IgD-negative memory B cell (primary cell): ENCODE measurements around the gene RPL13A. TPM values are rescaled to one million over a fixed set of nuclear protein-coding genes. Genes with fewer than 3 reads are reported as not detected.
"Not testable (repeated sequence)": the region's sequence is repeated elsewhere in the genome, so short reads cannot be mapped to it uniquely, and the experiment has no call there.

Experiments
- H3K27ac Mint-ChIP-seq, 3 donors: one replicate each; pipeline ENCODE4 v1.8.0; 2020 to 2022; ENCODE audit warnings: mild to moderate bottlenecking in 3 of 3, mixed read lengths in 3 of 3, moderate library complexity in 1 of 3
- H3K27me3 Mint-ChIP-seq: one replicate; pipeline ENCODE4 v1.8.0; 2021; ENCODE audit warnings: mixed read lengths
- H3K36me3 Mint-ChIP-seq: one replicate; pipeline ENCODE4 v1.8.0; 2020; ENCODE audit warnings: mild to moderate bottlenecking, mixed read lengths
- H3K4me1 Mint-ChIP-seq, 3 donors: one replicate each; pipeline ENCODE4 v1.8.0; 2020 to 2022; ENCODE audit warnings: mixed read lengths in 3 of 3, mild to moderate bottlenecking in 1 of 3
- H3K4me3 Mint-ChIP-seq, 4 donors: one replicate each; pipeline ENCODE4 v1.8.0; 2020 to 2022; ENCODE audit warnings: mild to moderate bottlenecking in 4 of 4, mixed read lengths in 4 of 4, moderate library complexity in 3 of 4
- H3K9me3 Mint-ChIP-seq, 3 donors: one replicate each; pipeline ENCODE4 v1.8.0; 2020 to 2021; ENCODE audit warnings: mixed read lengths in 3 of 3, mild to moderate bottlenecking in 1 of 3
- polyA plus RNA-seq: library from polyadenylated mRNA; unstranded; fragments of 300-500 nt; fragmentation: Illumina TruSeq; gene quantifications from one replicate; pipeline ENCODE4 v1.2.3, GENCODE V29; 2021

RPL13A gene
- polyA plus RNA-seq, 1 donor from 2014 or later, result 3,792 TPM

GRCh38 chr19:49448432-49448786 lies 39.0 kb upstream of the RPL13A start:
- H3K27me3 Mint-ChIP-seq, result no peaks in the 10 kb centered on the region
- peaks cover 16 to 33% (median 24%) of the 10 kb centered on the region in 3 donors for H3K4me1 Mint-ChIP-seq
- no peaks in the 10 kb centered on the region for H3K9me3 Mint-ChIP-seq
- peaks cover 3% of the 10 kb centered on the region for H3K36me3 Mint-ChIP-seq
- peak overlapping the region in 1 of 4 donors; percentile 54 for H3K4me3 Mint-ChIP-seq
- H3K27ac Mint-ChIP-seq, result peak overlapping the region in 2 of 3 donors; percentile 23

- no peaks in the 10 kb centered on the region for H3K9me3 Mint-ChIP-seq
- peak overlapping the region; percentile 88 to 100 (median 94) for H3K4me3 Mint-ChIP-seq
- H3K27ac Mint-ChIP-seq, result peak overlapping the region in 1 of 3 donors; percentile 39
- H3K36me3 Mint-ChIP-seq, result peaks cover 3% of the 10 kb centered on the region
- no peaks in the 10 kb centered on the region for H3K27me3 Mint-ChIP-seq
- H3K4me1 Mint-ChIP-seq, result peaks cover 19 to 31% (median 19%) of the 10 kb centered on the region in 3 donors
These were observed 37.0 kb upstream of the RPL13A start for GRCh38 chr19:49450405-49450804.

DNA sequence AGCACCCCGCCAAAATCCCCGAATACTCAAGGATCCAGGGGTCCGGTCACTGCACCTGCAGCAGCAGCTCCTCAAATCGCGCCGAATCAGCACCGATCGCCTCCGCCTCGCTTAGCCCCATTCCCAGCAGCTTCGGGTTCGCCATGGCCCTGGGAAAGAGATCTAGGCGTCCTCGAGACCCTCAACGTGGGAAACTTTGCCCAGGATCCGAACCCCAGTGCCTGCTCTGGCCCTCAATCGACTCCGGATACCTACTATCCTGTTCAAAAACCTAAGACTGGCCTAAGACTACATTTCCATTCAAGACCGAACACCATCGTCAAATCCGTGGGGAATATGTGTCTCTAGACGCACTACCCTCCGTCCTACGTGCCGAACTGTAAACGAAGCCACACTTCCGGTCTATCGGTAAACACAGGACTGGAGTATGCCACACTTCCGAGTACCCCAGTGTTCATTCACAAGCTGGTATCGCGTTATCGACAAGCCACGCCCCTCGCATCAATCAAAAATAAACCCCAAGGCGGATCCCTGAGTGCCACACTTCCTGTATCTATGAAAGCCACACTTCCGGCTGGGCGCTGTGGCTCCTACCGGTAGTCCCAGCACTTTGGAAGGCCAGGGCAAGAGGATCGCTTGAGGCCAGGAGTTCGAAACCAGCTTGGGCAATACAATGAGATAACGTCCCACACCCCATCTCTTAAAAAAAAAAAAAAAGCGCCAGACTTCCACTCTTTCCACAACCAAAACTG lies 35.8 kb upstream of the RPL13A start, which contains the start of gene PIH1D1:
TSS of gene PIH1D1 (minus strand) at position 385 of the 752 bp plus-strand sequence. CDS start at position 145, 240 bp downstream.
- peaks cover 3% of the 10 kb centered on the region for H3K36me3 Mint-ChIP-seq
- peak within 1 kb of the TSS; percentile 79 to 100 (median 99) for H3K27ac Mint-ChIP-seq
- H3K4me1 Mint-ChIP-seq, result peaks cover 19 to 32% (median 21%) of the 10 kb centered on the region in 3 donors
- no peaks in the 10 kb centered on the region for H3K9me3 Mint-ChIP-seq
- H3K4me3 Mint-ChIP-seq, result peak within 1 kb of the TSS; percentile 91 to 100 (median 98)
- H3K27me3 Mint-ChIP-seq, result no peaks in the 10 kb centered on the region

GRCh38 chr19:49453013-49453756 lies 34.2 kb upstream of the RPL13A start, which contains the start of gene ALDH16A1:
TSS of gene ALDH16A1 (plus strand) at chr19:49453225. CDS start at chr19:49453332, 107 bp downstream.
- H3K9me3 Mint-ChIP-seq, result no peaks in the 10 kb centered on the region
- peaks cover 19 to 34% (median 23%) of the 10 kb centered on the region in 3 donors for H3K4me1 Mint-ChIP-seq
- H3K36me3 Mint-ChIP-seq, result peaks cover 3% of the 10 kb centered on the region
- peak within 1 kb of the TSS; percentile 91 to 100 (median 98) for H3K4me3 Mint-ChIP-seq
- no peaks in the 10 kb centered on the region for H3K27me3 Mint-ChIP-seq
- H3K27ac Mint-ChIP-seq, result peak within 1 kb of the TSS; percentile 79 to 100 (median 99)

- Mint-ChIP-seq H3K27me3 (no peaks in the 10 kb centered on the region), H3K4me1 (peaks cover 19 to 31% (median 22%) of the 10 kb centered on the region in 3 donors)
These were observed 33.6 kb upstream of the RPL13A start for GRCh38 chr19:49453757-49454240.

DNA sequence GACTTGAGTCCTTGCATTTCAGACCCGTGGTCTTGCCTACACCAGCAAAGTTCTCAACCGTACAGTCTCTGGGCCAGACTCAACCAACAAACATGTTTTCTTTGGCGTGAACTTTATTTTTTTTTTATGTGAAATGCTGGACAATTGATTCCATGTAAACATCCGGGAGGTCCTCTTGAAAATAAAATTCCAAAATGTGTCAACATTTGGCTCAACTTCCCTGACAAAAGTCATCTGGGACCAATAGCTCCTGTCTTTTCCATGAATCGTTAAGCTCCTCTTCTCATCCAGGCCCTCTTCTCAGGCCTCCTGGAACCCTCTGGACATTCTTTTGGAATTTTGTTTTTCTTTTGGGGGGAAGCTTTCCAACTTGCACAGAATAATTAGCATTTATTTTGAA lies 31.6 kb upstream of the RPL13A start:
- Mint-ChIP-seq H3K9me3 (no peaks in the 10 kb centered on the region), H3K27ac (peak overlapping the region in 1 of 3 donors; percentile 43), H3K4me1 (peaks cover 14 to 21% (median 15%) of the 10 kb centered on the region in 3 donors), H3K36me3 (peaks cover 3% of the 10 kb centered on the region), H3K4me3 (peak overlapping the region in 2 of 4 donors; percentile 13 to 51), H3K27me3 (no peaks in the 10 kb centered on the region)

More at GRCh38 chr19:49453757-49454240, 33.6 kb upstream of the RPL13A start:
- Mint-ChIP-seq H3K27ac (peak overlapping the region; percentile 79 to 100 (median 99)), H3K4me3 (peak overlapping the region; percentile 91 to 100 (median 98)), H3K9me3 (no peaks in the 10 kb centered on the region), H3K36me3 (peaks cover 3% of the 10 kb centered on the region)

- H3K4me1 Mint-ChIP-seq, result peaks cover 14 to 20% (median 15%) of the 10 kb centered on the region in 3 donors
- H3K9me3 Mint-ChIP-seq, result no peaks in the 10 kb centered on the region
- H3K4me3 Mint-ChIP-seq, result peak overlapping the region in 3 of 4 donors; percentile 13 to 71 (median 51)
- peak overlapping the region in 1 of 3 donors; percentile 46 for H3K27ac Mint-ChIP-seq
- H3K36me3 Mint-ChIP-seq, result peaks cover 3% of the 10 kb centered on the region
- no peaks in the 10 kb centered on the region for H3K27me3 Mint-ChIP-seq
These were observed 31.1 kb upstream of the RPL13A start for GRCh38 chr19:49456326-49456725.

GRCh38 chr19:49458567-49458903 lies 28.9 kb upstream of the RPL13A start:
- Mint-ChIP-seq H3K9me3 (no peaks in the 10 kb centered on the region), H3K27ac (peak overlapping the region in 1 of 3 donors; percentile 75), H3K4me3 (peak overlapping the region in 2 of 4 donors; percentile 12 to 27), H3K27me3 (no peaks in the 10 kb centered on the region), H3K4me1 (peaks cover 1 to 9% (median 5%) of the 10 kb centered on the region in 3 donors), H3K36me3 (peaks cover 2% of the 10 kb centered on the region)

GRCh38 chr19:49459388-49459787 lies 28.0 kb upstream of the RPL13A start:
- Mint-ChIP-seq H3K4me1 (peaks cover 0 to 5% (median 4%) of the 10 kb centered on the region in 3 donors), H3K9me3 (no peaks in the 10 kb centered on the region), H3K4me3 (no peak overlapping the region), H3K36me3 (peaks cover 2% of the 10 kb centered on the region), H3K27me3 (no peaks in the 10 kb centered on the region), H3K27ac (peak overlapping the region in 2 of 3 donors; percentile 13 to 75)

DNA sequence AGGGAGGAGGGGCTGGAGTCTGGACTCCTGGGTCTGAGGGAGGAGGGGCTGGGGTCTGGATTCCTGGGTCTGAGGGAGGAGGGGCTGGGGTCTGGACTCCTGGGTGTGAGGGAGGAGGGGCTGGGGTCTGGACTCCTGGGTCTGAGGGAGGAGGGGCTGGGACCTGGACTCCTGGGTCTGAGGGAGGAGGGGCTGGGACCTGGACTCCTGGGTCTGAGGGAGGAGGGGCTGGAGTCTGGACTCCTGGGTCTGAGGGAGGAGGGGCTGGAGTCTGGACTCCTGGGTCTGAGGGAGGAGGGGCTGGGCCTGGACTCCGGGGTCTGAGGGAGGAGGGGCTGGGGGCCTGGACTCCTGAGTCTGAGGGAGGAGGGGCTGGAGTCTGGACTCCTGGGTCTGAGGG lies 26.3 kb upstream of the RPL13A start:
- H3K4me1 Mint-ChIP-seq, H3K4me3 Mint-ChIP-seq, H3K27ac Mint-ChIP-seq, H3K27me3 Mint-ChIP-seq, H3K36me3 Mint-ChIP-seq, H3K9me3 Mint-ChIP-seq: not testable (repeated sequence)

DNA sequence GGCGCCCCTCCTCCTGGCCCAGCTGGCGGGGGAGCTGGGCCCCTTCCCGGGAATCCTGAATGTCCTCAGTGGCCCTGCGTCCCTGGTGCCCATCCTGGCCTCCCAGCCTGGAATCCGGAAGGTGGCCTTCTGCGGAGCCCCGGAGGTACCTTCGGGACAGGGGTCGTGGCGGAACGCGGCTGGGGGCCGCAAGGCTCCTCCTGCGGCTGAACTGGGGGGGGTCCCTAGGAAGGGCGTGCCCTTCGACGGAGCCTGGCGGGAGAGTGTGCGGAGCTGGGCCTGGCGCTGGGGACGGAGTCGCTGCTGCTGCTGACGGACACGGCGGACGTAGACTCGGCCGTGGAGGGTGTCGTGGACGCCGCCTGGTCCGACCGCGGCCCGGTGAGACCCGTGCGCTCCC lies 25.8 kb upstream of the RPL13A start:
- Mint-ChIP-seq H3K36me3 (no peaks in the 10 kb centered on the region), H3K27me3 (no peaks in the 10 kb centered on the region), H3K4me3 (no peak overlapping the region), H3K4me1 (peaks cover 0 to 2% (median 2%) of the 10 kb centered on the region in 3 donors), H3K9me3 (no peaks in the 10 kb centered on the region), H3K27ac (no peak overlapping the region)

- peak overlapping the region in 1 of 3 donors; percentile 39 for H3K27ac Mint-ChIP-seq
- no peaks in the 10 kb centered on the region for H3K27me3 Mint-ChIP-seq
- no peaks in the 10 kb centered on the region for H3K36me3 Mint-ChIP-seq
- no peaks in the 10 kb centered on the region for H3K9me3 Mint-ChIP-seq
- no peak overlapping the region for H3K4me3 Mint-ChIP-seq
- H3K4me1 Mint-ChIP-seq, result no peaks in the 10 kb centered on the region
These were observed 24.9 kb upstream of the RPL13A start for GRCh38 chr19:49462492-49462891.

DNA sequence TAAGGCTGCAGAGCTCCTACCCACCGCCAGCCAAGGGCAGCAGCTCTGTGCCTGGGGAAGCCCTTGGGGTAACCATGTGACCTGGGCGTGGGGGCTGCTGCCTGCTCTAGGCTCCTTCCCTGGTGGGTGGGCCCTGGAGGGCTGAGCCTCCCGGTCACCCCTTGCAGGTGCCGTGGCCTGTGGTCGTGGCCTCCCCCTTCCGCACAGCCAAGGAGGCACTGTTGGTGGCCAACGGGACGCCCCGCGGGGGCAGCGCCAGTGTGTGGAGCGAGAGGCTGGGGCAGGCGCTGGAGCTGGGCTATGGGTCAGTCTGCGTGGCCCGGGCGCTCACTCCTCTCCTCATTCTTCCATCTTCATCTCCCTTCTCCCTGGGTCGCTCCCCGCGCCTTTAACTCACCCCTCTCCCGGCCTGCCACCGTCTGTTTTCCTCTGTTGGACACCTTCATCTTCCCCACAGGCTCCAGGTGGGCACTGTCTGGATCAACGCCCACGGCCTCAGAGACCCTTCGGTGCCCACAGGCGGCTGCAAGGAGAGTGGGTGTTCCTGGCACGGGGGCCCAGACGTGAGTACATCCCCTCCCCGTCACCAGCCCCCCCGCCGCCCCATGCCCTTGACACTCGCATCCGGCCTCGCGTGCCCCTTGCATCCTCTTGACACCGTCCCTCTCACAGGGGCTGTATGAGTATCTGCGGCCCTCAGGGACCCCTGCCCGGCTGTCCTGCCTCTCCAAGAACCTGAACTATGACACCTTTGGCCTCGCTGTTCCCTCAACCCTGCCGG lies 23.3 kb upstream of the RPL13A start:
- H3K36me3 Mint-ChIP-seq, result peaks cover 3% of the 10 kb centered on the region
- no peaks in the 10 kb centered on the region for H3K9me3 Mint-ChIP-seq
- peaks cover 3 to 7% (median 6%) of the 10 kb centered on the region in 3 donors for H3K4me1 Mint-ChIP-seq
- H3K4me3 Mint-ChIP-seq, result no peak overlapping the region
- H3K27ac Mint-ChIP-seq, result peak overlapping the region in 2 of 3 donors; percentile 80 to 84
- H3K27me3 Mint-ChIP-seq, result no peaks in the 10 kb centered on the region

GRCh38 chr19:49465371-49465770 lies 22.0 kb upstream of the RPL13A start:
- Mint-ChIP-seq H3K4me1 (peaks cover 9 to 13% (median 10%) of the 10 kb centered on the region in 3 donors), H3K9me3 (no peaks in the 10 kb centered on the region), H3K27me3 (no peaks in the 10 kb centered on the region), H3K36me3 (peaks cover 3% of the 10 kb centered on the region), H3K4me3 (peak overlapping the region in 1 of 4 donors; percentile 27), H3K27ac (peak overlapping the region in 2 of 3 donors; percentile 80 to 84)
